ENCODE measurements around the gene TRIP13.

The TRIP13 gene

DNA sequence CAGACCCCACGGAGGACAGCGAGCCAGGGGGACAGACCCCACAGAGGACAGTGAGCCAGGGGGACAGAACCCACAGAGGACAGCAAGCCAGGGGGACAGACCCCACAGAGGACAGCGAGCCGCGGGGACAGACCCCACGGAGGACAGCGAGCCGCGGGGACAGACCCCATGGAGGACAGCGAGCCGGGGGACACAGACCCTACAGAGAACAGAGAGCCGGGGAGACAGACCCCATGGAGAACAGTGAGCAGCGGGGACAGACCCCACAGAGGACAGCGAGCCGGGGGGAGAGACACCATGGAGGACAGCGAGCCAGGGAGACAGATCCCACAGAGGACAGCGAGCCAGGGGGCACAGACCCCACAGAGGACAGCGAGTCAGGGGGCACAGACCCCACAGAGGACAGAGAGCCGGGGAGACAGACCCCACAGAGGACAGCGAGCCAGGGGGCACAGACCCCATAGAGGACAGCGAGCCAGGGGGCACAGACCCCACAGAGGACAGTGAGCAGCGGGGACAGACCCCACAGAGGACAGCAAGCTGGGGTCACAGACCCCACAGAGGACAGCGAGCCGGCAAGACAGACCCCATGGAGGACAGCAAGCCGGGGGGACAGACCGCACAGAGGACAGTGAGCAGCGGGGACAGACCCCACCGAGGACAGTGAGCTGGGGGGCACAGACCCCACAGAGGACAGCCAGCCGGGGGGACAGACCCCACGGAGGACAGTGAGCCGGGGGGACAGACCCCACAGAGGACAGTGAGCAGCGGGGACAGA, 37.5 kb upstream of the TRIP13 start:
- H3K27ac ChIP-seq: no peak overlapping the region
- TF ChIP-seq, protein P1, sequence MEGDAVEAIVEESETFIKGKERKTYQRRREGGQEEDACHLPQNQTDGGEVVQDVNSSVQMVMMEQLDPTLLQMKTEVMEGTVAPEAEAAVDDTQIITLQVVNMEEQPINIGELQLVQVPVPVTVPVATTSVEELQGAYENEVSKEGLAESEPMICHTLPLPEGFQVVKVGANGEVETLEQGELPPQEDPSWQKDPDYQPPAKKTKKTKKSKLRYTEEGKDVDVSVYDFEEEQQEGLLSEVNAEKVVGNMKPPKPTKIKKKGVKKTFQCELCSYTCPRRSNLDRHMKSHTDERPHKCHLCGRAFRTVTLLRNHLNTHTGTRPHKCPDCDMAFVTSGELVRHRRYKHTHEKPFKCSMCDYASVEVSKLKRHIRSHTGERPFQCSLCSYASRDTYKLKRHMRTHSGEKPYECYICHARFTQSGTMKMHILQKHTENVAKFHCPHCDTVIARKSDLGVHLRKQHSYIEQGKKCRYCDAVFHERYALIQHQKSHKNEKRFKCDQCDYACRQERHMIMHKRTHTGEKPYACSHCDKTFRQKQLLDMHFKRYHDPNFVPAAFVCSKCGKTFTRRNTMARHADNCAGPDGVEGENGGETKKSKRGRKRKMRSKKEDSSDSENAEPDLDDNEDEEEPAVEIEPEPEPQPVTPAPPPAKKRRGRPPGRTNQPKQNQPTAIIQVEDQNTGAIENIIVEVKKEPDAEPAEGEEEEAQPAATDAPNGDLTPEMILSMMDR (conservative IDR thresholded peaks at IDR 0.05): no peak

DNA sequence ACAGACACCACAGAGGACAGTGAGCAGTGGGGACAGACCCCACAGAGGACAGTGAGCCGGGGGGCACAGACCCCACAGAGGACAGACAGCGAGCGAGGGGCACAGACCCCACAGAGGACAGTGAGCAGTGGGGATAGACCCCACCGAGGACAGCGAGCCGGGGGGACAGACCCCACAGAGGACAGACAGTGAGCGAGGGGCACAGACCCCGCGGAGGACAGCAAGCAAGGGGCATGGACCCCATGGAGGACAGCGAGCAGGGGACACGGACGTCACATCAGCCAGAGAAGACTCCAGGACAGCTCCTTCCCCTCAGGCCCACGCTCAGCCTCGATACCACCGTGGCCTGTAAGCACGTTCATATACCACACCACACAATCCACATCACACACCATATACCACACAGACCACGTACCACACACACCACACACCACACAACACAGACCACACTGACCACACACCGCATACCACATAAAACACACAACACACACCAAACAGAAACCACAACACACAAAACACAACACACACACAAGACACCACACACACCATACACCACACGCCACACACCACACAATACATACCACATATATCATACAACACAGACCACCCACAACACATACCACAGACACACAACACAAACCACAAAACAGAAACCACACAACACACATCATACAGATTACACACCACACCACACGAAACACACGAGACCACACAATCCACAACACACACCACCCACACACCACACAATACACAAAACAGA, 36.7 kb upstream of the TRIP13 start:
- TF ChIP-seq, protein P1 (conservative IDR thresholded peaks at IDR 0.05): no peak

DNA sequence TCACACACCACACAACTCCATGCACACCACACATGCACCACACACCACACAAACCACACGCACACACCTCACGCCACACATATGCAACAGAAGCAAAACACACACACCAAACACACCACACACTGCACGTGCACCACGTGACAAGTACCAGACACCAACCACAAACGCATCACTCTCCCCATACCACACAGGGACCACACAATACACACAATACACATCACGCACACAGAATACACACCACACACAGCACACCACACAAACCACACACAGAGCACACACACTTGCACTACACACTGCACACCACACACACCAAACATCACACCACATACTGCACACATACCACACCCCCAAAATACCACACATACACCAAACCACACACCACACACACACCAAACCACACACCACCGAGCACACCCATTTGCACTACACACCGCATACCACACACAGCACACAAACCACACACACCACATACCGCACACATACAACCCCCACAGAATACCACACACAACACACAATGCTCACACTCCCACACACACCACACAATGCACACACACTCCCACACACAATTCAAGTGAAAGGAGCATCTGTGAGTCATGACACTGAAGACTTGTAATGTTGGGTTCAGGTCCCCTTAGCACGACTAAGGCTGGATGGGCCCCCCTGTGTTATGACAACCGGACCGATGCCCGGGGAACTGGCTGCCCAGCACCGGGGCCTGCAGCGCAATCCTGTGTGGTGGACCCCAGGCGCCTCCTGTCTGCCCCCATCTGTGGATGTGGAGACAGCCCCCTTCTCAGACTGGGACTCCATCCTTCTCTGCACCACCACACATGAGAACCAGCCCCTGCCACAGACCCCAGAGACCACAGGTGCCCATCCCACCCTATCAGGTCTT, 35.9 kb upstream of the TRIP13 start:
- TF ChIP-seq, protein P1 (conservative IDR thresholded peaks at IDR 0.05): no peak

More for the DNA sequence above, 36.7 kb upstream of the TRIP13 start:
- H3K27ac ChIP-seq: no peak overlapping the region

DNA sequence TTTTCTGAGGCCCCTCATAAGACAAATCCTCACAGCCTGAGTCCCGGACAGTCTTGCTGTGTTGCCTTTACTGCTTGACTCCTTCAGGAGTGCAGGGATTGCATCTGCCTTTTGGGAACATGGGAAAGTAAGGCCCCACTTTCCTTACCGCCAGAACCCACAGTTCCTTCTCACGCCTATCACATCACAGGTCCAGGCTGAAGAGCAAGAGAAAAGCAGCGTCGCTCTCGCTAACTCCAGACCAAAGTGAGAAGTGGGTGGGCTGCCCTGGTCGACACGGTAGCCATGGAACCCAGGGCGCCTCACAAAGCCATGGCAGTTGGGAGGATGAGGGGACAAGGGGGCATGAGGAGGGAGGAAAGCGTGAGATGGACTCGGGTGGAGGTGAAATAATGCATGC, 34.0 kb upstream of the TRIP13 start:
- TF ChIP-seq, protein P1 (conservative IDR thresholded peaks at IDR 0.05): no peak

More for the DNA sequence above, 35.9 kb upstream of the TRIP13 start:
- H3K27ac ChIP-seq: no peak overlapping the region

DNA sequence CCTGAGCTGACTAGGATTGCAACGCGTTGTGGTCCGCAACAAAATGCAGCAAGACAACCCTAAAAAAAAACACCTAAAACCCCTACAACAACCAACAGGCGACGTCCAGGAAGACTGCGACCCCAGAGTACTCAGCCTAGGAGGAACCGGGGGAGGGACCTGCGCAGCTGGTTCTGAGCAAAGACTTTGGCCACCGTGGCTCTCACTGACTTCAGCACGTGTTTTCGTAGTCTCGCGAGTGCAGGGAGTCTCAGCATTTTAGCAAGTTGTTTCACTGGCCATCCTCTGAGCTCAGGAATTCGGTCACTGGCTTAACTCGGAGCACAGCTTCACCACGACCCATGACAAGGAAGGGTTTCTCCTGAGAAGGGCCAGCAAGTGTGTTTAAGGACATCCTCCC, 33.3 kb upstream of the TRIP13 start:
- H3K27ac ChIP-seq: no peak overlapping the region
- TF ChIP-seq, protein P1 (conservative IDR thresholded peaks at IDR 0.05): no peak

More for the DNA sequence above, 34.0 kb upstream of the TRIP13 start:
- no peak overlapping the region for H3K27ac ChIP-seq

DNA sequence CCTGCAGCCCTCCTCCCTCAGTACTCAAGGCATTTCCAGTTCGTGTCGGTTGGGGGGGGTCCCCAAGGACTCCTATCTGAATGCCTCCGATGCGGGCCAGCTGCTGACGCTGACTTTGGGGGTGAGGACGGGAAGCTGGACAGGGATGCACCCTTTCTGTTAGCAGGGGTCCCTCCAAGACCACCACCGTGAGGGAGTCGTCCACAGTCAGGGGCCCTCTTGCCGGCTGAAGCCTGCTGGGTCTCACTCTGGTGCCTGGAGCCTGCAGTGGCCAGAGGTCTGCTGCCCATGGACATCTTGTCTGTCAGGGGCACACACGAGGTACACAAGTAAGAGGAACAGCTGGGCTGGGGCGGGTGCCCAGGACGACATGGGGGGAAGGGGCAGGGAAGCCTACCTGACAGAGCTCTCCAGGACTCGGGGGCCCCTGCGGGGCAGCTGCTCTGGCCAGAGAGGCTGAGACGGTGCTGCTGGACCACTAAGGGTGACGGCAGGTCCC, 32.8 kb upstream of the TRIP13 start:
- H3K27ac ChIP-seq: no peak overlapping the region
- TF ChIP-seq, protein P1 (conservative IDR thresholded peaks at IDR 0.05): no peak
